T-helper 9 cell (primary cell): ENCODE measurements around the gene DUSP15.
"Not testable (repeated sequence)": the region's sequence is repeated elsewhere in the genome, so short reads cannot be mapped to it uniquely, and the experiment has no call there.

Experiments
- DNase-seq: peaks from one replicate; pipeline ENCODE4 v3.0.0-alpha.2; 2020

DUSP15 gene

DNA sequence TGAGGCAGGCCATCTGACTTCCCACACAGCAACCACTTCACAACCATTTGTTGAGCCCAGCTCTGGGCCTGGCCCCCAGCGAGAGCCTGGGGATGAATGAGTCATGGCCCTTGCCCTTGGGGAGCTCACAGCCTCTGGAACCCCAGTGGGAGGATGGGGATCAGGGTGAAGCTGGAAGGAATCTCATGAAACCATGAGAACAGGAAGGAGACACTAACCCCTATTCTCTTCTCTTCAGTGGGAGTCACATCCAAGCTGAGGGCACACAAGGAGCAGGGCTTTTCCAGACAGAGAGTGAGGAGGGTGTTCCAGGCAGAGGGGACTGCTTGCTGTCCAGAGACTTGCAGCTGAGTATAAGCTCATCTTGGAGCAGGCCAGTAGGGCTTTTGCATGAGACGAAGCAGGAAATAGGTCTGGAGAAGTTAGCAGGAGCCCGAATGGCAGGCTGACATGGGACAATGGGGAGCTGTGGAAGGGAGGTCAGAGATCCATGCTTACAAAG lies 32.4 kb downstream of the DUSP15 start:
- no peak for DNase-seq

- no peak for DNase-seq
These were observed 33.3 kb downstream of the DUSP15 start for GRCh38 chr20:31836853-31837608.

- DNase-seq, result no peak
These were observed 34.1 kb downstream of the DUSP15 start for GRCh38 chr20:31835977-31836852.

DNA sequence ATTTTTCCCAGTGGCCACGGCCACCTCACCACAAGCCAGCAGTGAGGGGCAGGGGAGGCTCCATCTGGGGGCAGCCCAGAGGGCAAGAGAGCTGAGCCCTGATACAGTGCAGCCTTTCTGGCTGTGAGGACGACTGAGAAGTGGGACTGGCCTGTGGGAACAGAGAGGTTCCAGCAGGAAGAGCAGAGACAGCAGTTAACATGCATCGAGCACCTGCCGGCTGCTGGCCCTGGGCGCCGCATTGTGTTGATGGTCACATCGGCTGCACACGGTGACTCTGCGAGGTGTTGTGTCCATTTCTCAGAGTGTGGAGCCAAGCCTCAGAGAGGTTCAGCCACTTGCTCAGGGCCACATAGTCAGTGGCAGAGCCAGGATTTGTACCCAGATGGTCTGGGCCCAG lies 34.8 kb downstream of the DUSP15 start:
- DNase-seq, result no peak

GRCh38 chr20:31833931-31834521 lies 36.3 kb downstream of the DUSP15 start:
- DNase-seq, result no peak

GRCh38 chr20:31833130-31833930 lies 37.0 kb downstream of the DUSP15 start:
- peak; percentile 55 for DNase-seq

GRCh38 chr20:31831771-31832306 lies 38.5 kb downstream of the DUSP15 start:
- no peak for DNase-seq

DNA sequence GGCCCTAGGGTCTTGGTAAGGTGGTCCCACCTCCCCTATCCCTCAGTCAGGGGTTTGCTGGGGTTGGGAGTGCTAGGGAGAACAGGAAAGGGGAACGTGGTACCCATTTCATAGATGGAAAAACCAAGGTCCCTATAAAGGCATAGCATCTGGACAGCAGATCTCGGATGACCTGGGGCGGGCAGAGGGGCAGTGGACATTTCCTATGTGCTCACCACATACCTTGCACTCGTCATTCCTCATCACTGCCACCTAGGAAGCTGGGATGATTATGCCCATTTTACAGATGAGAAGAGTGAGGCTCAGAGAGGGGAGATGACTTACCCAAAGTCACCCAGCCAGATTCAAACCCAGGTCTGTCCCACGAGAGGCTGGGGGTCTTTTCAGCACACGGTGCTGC lies 39.1 kb downstream of the DUSP15 start:
- DNase-seq, result no peak

DNA sequence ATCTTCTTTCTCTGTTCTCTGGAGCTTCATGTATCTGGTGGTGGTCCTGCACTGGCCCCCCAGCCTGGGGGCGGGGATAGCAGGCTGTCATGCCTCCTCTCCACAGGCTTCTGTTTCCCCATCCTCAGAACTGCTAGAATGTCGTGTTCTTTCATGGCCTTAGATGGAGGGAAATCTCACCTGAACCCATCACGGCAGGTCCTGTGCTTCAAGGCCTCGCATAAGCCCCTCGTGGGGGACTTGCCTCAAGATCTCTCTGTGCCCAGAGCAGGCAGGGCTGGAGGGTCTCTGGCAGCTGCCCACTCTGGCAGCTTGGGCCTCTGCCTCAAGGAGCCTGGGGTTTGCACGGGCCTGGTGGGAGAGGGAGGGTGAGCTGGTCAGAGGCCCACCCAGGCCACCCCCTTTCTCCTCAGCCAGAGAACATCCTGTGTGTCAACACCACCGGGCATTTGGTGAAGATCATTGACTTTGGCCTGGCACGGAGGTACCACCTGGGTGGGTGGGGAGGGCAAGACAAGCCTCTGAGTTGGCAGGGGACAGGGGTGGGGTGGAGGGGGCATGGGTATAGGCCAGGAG lies 39.8 kb downstream of the DUSP15 start:
- no peak for DNase-seq

- no peak for DNase-seq
These were observed 40.6 kb downstream of the DUSP15 start for GRCh38 chr20:31829731-31830130.

- DNase-seq, result not testable (repeated sequence)
These were observed 42.3 kb downstream of the DUSP15 start for GRCh38 chr20:31828016-31828415.

GRCh38 chr20:31827059-31827458 lies 43.3 kb downstream of the DUSP15 start:
- no peak for DNase-seq

DNA sequence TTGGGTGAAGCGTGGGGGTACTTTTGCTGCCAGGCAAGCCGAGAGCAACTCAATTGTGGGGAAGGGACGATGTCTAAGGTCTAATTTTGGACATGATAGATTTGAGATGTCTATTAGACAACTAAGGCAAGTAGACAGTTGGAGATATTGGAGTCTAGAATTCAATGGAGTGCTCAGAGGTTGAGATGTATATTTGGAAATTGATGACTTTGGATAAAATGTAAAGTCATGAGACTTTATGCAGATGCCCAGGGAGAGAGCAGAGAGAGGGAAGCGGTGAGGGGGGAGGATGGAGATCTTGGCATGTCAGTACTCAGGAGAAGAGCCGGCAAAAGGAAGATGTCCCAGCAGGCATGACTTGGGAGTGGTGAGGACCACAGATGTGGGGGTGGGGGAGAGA lies 44.3 kb downstream of the DUSP15 start:
- no peak for DNase-seq

DNA sequence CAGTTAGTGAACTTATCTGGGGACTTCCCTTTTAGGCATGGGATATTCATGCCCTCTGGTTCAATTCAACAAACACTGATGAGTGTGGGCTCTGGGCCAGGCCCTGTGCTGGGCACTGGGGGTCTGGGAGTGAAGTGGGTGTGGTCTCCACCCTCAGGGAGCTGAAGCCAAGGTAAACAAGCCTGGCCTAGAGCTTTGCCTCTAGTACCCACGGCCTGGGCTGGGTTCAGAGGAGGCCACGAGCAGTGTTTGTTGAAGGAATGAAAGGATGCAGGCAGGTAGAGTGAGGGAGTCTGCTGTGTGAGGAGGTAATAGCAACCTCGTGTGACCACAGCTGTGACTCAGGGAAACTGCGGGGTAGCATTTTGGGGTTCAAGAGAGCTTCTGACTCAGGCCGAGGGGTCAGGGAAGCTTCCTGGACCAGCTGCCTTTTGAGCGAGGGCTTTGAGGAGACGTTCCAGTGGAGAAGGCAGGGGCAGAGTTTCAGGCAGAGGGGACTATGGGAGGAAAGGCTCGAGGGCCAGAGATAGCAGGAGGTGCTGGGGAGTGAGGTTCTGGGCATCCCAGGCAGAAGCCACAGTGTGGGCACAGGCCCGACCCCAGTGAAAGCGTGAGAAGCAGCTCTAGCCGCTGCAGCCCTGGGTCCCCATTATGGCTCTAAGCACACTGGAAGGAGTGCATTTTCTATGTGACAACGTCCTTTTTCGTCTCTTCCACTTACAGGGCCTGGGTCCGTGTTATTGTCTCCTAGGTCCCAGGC lies 45.6 kb downstream of the DUSP15 start:
- no peak for DNase-seq

GRCh38 chr20:31824125-31824485 lies 46.2 kb downstream of the DUSP15 start:
- DNase-seq, result no peak

- DNase-seq, result no peak
These were observed 46.8 kb downstream of the DUSP15 start for GRCh38 chr20:31823360-31824124.

GRCh38 chr20:31822421-31823330 lies 47.7 kb downstream of the DUSP15 start:
- peak; percentile 75 for DNase-seq

- DNase-seq, result no peak
These were observed 48.9 kb downstream of the DUSP15 start for GRCh38 chr20:31821427-31821826.

- no peak for DNase-seq
These were observed 50.1 kb downstream of the DUSP15 start for GRCh38 chr20:31820228-31820627.
